CD8-positive, alpha-beta memory T cell (primary cell): ENCODE measurements around the gene SLIT3. TPM values are rescaled to one million over a fixed set of nuclear protein-coding genes. Genes with fewer than 3 reads are reported as not detected.

Experiments used
- CTCF ChIA-PET: fragments of 350-600 bp; sonication (Branson Sonifier 250); formaldehyde crosslinking; loops from one replicate; lab custom pipeline; 2021; ENCODE audit warnings: antibody characterized with exemption; lab: Charles Lee
- POLR2A ChIA-PET: fragments of 350-600 bp; sonication (Branson Sonifier 250); formaldehyde crosslinking; loops from one replicate; lab custom pipeline; 2021; ENCODE audit warnings: antibody characterized with exemption; lab: Charles Lee
- DNase-seq, 5 donors: peaks; one replicate each; pipeline versions ENCODE4 v3.0.0 to v3.0.0-alpha.2; 2020 to 2022; ENCODE audit warnings: mixed read lengths in 1 of 5
- H3K27ac ChIP-seq: one replicate; pipeline ENCODE4 v1.7.0; 2013; ENCODE audit warnings: low read depth, mild to moderate bottlenecking, low read length, moderate library complexity
- H3K27me3 ChIP-seq: 2 replicates; pipeline ENCODE4 v1.7.0; 2013; ENCODE audit warnings: low read length, mild to moderate bottlenecking; ENCODE audit not compliant: insufficient read depth, poor library complexity, severe bottlenecking
- H3K36me3 ChIP-seq: 2 replicates; pipeline ENCODE4 v1.7.0; 2013; ENCODE audit warnings: mild to moderate bottlenecking, low read length, moderate library complexity; ENCODE audit not compliant: insufficient read depth
- H3K4me1 ChIP-seq: 2 replicates; pipeline ENCODE4 v1.7.0; 2013; ENCODE audit warnings: mild to moderate bottlenecking, low read length, moderate library complexity; ENCODE audit not compliant: insufficient read depth
- H3K4me3 ChIP-seq: 2 replicates; pipeline ENCODE4 v1.7.0; 2013; ENCODE audit warnings: mild to moderate bottlenecking, low read length
- H3K9me3 ChIP-seq: 2 replicates; pipeline ENCODE4 v1.7.0; 2013; ENCODE audit warnings: mild to moderate bottlenecking, low read length
- H3K27ac Mint-ChIP-seq, 8 donors: one replicate each; pipeline ENCODE4 v1.8.0; 2020 to 2021; ENCODE audit warnings: mixed read lengths in 8 of 8, mild to moderate bottlenecking in 6 of 8, inconsistent platforms in 3 of 8, moderate library complexity in 3 of 8
- H3K27me3 Mint-ChIP-seq, 2 donors: one replicate each; pipeline ENCODE4 v1.8.0; 2020 to 2021; ENCODE audit warnings: mixed read lengths in 2 of 2, mild to moderate bottlenecking in 1 of 2, moderate library complexity in 1 of 2
- H3K36me3 Mint-ChIP-seq, 3 donors: one replicate each; pipeline ENCODE4 v1.8.0; 2020 to 2021; ENCODE audit warnings: mixed read lengths in 3 of 3, inconsistent platforms in 1 of 3, mild to moderate bottlenecking in 1 of 3
- H3K4me1 Mint-ChIP-seq, 3 donors: one replicate each; pipeline ENCODE4 v1.8.0; 2020 to 2021; ENCODE audit warnings: mixed read lengths in 3 of 3, inconsistent platforms in 1 of 3, mild to moderate bottlenecking in 1 of 3
- H3K4me3 Mint-ChIP-seq, 7 donors: one replicate each; pipeline ENCODE4 v1.8.0; 2020 to 2021; ENCODE audit warnings: mixed read lengths in 7 of 7, mild to moderate bottlenecking in 6 of 7, moderate library complexity in 4 of 7, inconsistent platforms in 2 of 7
- H3K9me3 Mint-ChIP-seq, 5 donors: one replicate each; pipeline ENCODE4 v1.8.0; 2020 to 2022; ENCODE audit warnings: mixed read lengths in 5 of 5, mild to moderate bottlenecking in 3 of 5, moderate library complexity in 2 of 5, inconsistent platforms in 1 of 5
- polyA plus RNA-seq: library from polyadenylated mRNA; unstranded; fragments of 300-500 nt; fragmentation: Illumina TruSeq; gene quantifications from one replicate; pipeline ENCODE4 v1.2.3, GENCODE V29; 2021
- total RNA-seq, 2 experiments: library from RNA; stranded (reverse); gene quantifications; one replicate each; pipeline ENCODE4 v1.2.3, GENCODE V29; 2021

Gene SLIT3
- total and polyA plus RNA-seq, 3 experiments from 2014 or later: 0.49 to 0.72 TPM; not detected in 1

DNA sequence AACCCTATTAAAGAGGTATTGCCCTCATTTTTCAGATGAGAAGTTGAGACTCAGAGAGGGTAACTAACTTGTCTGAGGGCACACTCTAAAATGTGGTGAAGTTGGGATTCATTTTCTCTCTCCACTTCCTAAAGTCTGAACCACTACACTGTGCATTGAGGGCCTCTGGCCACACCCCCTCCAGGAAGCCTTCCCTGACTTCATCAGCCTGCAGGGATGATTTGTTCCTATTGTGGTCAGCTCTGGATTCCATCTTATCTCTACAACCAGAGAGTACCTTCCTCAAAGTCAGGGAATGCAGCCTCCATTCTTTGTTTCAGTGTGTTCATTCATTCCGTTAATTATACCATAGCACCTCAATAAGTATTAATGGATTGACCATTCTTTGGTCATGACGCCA, 365.8 kb downstream of the SLIT3 start:
- Mint-ChIP-seq H3K4me3 (no peak overlapping the region), H3K36me3 (no peaks in the 10 kb centered on the region), H3K27ac (no peak overlapping the region), H3K4me1 (no peaks in the 10 kb centered on the region), H3K9me3 (peaks cover 0 to 7% (median 0%) of the 10 kb centered on the region in 5 donors), H3K27me3 (peaks cover 4 to 7% of the 10 kb centered on the region in 2 donors)
- Histone ChIP-seq H3K9me3 (no peaks in the 10 kb centered on the region), H3K27me3 (no peaks in the 10 kb centered on the region), H3K4me3 (no peak overlapping the region), H3K27ac (no peak overlapping the region), H3K36me3 (no peaks in the 10 kb centered on the region), H3K4me1 (no peaks in the 10 kb centered on the region)
- CTCF ChIA-PET: no interaction called here
- POLR2A ChIA-PET: no interaction called here
- DNase-seq: no peak

DNA sequence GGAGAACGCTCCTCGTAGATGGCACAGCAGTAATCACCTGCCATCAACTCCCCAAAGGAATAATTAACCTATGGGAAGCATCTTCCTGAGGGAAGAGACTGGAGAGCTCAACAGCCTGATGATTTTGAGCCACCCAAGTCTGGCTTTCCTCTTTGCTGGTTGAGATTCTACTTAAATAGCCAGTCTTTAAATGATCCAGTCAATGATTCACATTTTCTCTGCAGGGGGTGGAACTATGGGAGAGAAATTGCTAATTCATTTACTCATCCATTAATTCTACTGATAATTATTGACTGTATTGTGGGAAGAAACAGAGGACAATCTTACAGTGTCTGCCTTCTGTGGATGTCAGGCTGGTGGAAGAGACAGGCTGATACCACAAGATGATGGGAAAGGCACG, 366.8 kb downstream of the SLIT3 start:
- no peak for DNase-seq
- POLR2A ChIA-PET: no interaction called here
- H3K36me3 ChIP-seq: no peaks in the 10 kb centered on the region
- Mint-ChIP-seq H3K4me1 (no peaks in the 10 kb centered on the region), H3K36me3 (no peaks in the 10 kb centered on the region), H3K9me3 (peaks cover 0 to 7% (median 0%) of the 10 kb centered on the region in 5 donors), H3K4me3 (no peak overlapping the region), H3K27me3 (peaks cover 6 to 13% of the 10 kb centered on the region in 2 donors), H3K27ac (no peak overlapping the region)
- CTCF ChIA-PET: no interaction called here
- no peaks in the 10 kb centered on the region for H3K4me1 ChIP-seq
- no peak overlapping the region for H3K27ac ChIP-seq
- H3K4me3 ChIP-seq: no peak overlapping the region
- H3K9me3 ChIP-seq: no peaks in the 10 kb centered on the region
- no peaks in the 10 kb centered on the region for H3K27me3 ChIP-seq

- DNase-seq: no peak
- ChIA-PET POLR2A (no interaction called here), CTCF (interaction anchor here (1.3 kb wide), 1 partner anchor 12 kb away, joined by 6 read pairs; no protein-coding TSS in a partner anchor)
- H3K4me1 ChIP-seq: no peaks in the 10 kb centered on the region
- Mint-ChIP-seq H3K4me1 (no peaks in the 10 kb centered on the region), H3K27ac (no peak overlapping the region), H3K27me3 (peaks cover 6 to 13% of the 10 kb centered on the region in 2 donors), H3K4me3 (no peak overlapping the region), H3K9me3 (peaks cover 0 to 7% (median 0%) of the 10 kb centered on the region in 5 donors), H3K36me3 (no peaks in the 10 kb centered on the region)
- H3K36me3 ChIP-seq: no peaks in the 10 kb centered on the region
- no peak overlapping the region for H3K4me3 ChIP-seq
- no peaks in the 10 kb centered on the region for H3K9me3 ChIP-seq
- no peak overlapping the region for H3K27ac ChIP-seq
- no peaks in the 10 kb centered on the region for H3K27me3 ChIP-seq
These were observed 368.3 kb downstream of the SLIT3 start for GRCh38 chr5:168932400-168933189.

DNA sequence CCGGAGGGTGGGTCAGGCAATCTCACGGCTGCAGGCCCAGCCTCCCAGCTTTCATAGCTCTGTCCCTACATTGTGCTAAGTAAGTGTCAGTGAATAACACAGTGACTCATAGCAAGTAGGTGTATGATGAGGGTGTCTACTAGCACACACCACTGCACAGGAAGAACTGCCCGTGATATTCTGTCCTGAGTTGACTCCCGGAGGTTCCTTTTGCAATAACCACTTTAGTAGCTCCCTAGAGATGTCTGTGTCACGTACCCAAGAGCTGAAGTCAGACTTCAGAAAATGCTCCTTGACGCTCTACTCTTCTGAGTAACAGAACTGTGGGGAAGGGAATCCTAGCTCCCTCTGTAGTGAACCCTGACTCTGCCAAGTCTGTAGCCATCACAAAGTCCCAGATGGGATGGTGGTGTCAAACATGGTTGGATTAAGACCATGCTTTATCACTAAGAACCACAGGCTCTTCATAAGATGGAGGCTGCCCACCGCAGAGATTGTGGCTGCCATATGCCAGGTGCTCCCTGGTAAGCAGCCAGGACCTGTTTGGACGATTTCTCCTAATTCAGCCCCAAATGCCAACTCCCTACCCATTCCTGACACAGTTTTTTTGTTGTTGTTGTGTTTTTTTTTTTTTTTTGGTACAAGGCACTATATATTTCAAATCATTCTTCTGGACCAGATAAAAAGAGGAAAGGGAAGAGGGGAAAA, 369.1 kb downstream of the SLIT3 start:
- no peaks in the 10 kb centered on the region for H3K27me3 ChIP-seq

DNA sequence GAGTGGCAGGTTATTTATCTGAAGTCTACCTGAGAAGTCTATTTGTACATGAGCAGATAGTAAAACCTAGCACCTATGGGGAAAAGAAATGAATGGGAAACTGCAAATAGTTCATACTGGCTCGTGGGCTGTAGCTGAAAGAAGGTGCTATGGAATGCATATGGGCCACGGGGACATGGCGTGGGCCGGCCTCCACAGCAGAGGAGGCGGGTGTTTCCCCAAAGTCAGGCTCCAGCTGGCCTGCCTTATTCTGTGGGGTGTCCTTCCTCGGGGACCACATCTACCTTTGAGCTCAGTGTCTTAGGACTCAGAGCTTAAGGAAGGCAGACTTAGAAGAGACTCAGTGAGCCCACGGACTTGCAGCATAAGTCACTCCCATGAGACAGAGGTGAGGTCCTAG, 371.3 kb downstream of the SLIT3 start:
- no peaks in the 10 kb centered on the region for H3K4me1 ChIP-seq
- no peak overlapping the region for H3K27ac ChIP-seq
- H3K9me3 Mint-ChIP-seq: peaks cover 0 to 4% (median 0%) of the 10 kb centered on the region in 5 donors
- no peak for DNase-seq
- no peaks in the 10 kb centered on the region for H3K4me1 Mint-ChIP-seq
- H3K36me3 Mint-ChIP-seq: no peaks in the 10 kb centered on the region
- POLR2A ChIA-PET: no interaction called here
- CTCF ChIA-PET: no interaction called here
- no peak overlapping the region for H3K4me3 Mint-ChIP-seq
- H3K36me3 ChIP-seq: no peaks in the 10 kb centered on the region
- H3K27me3 Mint-ChIP-seq: peaks cover 4 to 13% of the 10 kb centered on the region in 2 donors
- H3K9me3 ChIP-seq: no peaks in the 10 kb centered on the region
- H3K27ac Mint-ChIP-seq: no peak overlapping the region
- H3K4me3 ChIP-seq: no peak overlapping the region
- H3K27me3 ChIP-seq: no peaks in the 10 kb centered on the region

More for the DNA sequence above, 369.1 kb downstream of the SLIT3 start:
- Mint-ChIP-seq H3K4me1 (no peaks in the 10 kb centered on the region), H3K36me3 (no peaks in the 10 kb centered on the region), H3K27ac (no peak overlapping the region), H3K4me3 (no peak overlapping the region), H3K9me3 (peaks cover 0 to 4% (median 0%) of the 10 kb centered on the region in 5 donors), H3K27me3 (peaks cover 4 to 13% of the 10 kb centered on the region in 2 donors)
- H3K9me3 ChIP-seq: no peaks in the 10 kb centered on the region
- ChIA-PET CTCF (no interaction called here), POLR2A (no interaction called here)
- H3K4me3 ChIP-seq: no peak overlapping the region
- no peaks in the 10 kb centered on the region for H3K36me3 ChIP-seq
- no peak overlapping the region for H3K27ac ChIP-seq
- H3K4me1 ChIP-seq: no peaks in the 10 kb centered on the region
- DNase-seq: no peak

GRCh38 chr5:168925160-168925559, 375.8 kb downstream of the SLIT3 start:
- ChIA-PET POLR2A (no interaction called here), CTCF (interaction anchor here (0.9 kb wide), 1 partner anchor 23 kb away, joined by 3 read pairs; no protein-coding TSS in a partner anchor)
- Histone ChIP-seq H3K4me1 (no peaks in the 10 kb centered on the region), H3K9me3 (no peaks in the 10 kb centered on the region), H3K27me3 (no peaks in the 10 kb centered on the region), H3K27ac (no peak overlapping the region), H3K4me3 (no peak overlapping the region), H3K36me3 (no peaks in the 10 kb centered on the region)
- H3K4me1 Mint-ChIP-seq: no peaks in the 10 kb centered on the region
- H3K27me3 Mint-ChIP-seq: peaks cover 10 to 32% of the 10 kb centered on the region in 2 donors
- H3K27ac Mint-ChIP-seq: no peak overlapping the region
- no peak for DNase-seq
- H3K4me3 Mint-ChIP-seq: no peak overlapping the region
- peaks cover 0 to 3% (median 1%) of the 10 kb centered on the region in 5 donors for H3K9me3 Mint-ChIP-seq
- no peaks in the 10 kb centered on the region for H3K36me3 Mint-ChIP-seq

- CTCF ChIA-PET: no interaction called here
- POLR2A ChIA-PET: no interaction called here
- no peaks in the 10 kb centered on the region for H3K27me3 ChIP-seq
- no peak overlapping the region for H3K27ac ChIP-seq
- no peak overlapping the region for H3K4me3 ChIP-seq
- H3K4me1 ChIP-seq: no peaks in the 10 kb centered on the region
- no peaks in the 10 kb centered on the region for H3K36me3 ChIP-seq
- H3K9me3 ChIP-seq: no peaks in the 10 kb centered on the region
- H3K36me3 Mint-ChIP-seq: no peaks in the 10 kb centered on the region
- no peak overlapping the region for H3K27ac Mint-ChIP-seq
- DNase-seq: no peak
- H3K9me3 Mint-ChIP-seq: peaks cover 0 to 3% (median 0%) of the 10 kb centered on the region in 5 donors
- H3K4me3 Mint-ChIP-seq: no peak overlapping the region
- peaks cover 12 to 52% of the 10 kb centered on the region in 2 donors for H3K27me3 Mint-ChIP-seq
- no peaks in the 10 kb centered on the region for H3K4me1 Mint-ChIP-seq
These were observed 379.6 kb downstream of the SLIT3 start for GRCh38 chr5:168921147-168921866.
